NCI-H146 (cell line): ENCODE measurements around the gene IDUA.
"Not testable (repeated sequence)": the region's sequence is repeated elsewhere in the genome, so short reads cannot be mapped to it uniquely, and the experiment has no call there.

ENCODE experiments used
- DNase-seq: peaks from one replicate; lab custom pipeline; 2025; lab: John Stamatoyannopoulos, UW

IDUA gene

GRCh38 chr4:1046581-1047011, 59.8 kb downstream of the IDUA start:
- DNase-seq, result peak; percentile 65

GRCh38 chr4:1047106-1047975, 60.5 kb downstream of the IDUA start:
- no peak for DNase-seq

- DNase-seq, result no peak
Measured at GRCh38 chr4:1047976-1048772, 61.3 kb downstream of the IDUA start.

- DNase-seq, result no peak
Measured at GRCh38 chr4:1048773-1049590, 62.1 kb downstream of the IDUA start.

GRCh38 chr4:1049591-1049905, 62.7 kb downstream of the IDUA start:
- DNase-seq, result no peak

- no peak for DNase-seq
Measured at GRCh38 chr4:1050486-1051213, 63.8 kb downstream of the IDUA start.

GRCh38 chr4:1051472-1051871, 64.6 kb downstream of the IDUA start:
- no peak for DNase-seq

GRCh38 chr4:1052231-1052671, 65.4 kb downstream of the IDUA start:
- DNase-seq, result no peak

GRCh38 chr4:1053080-1053661, 66.3 kb downstream of the IDUA start:
- no peak for DNase-seq

- not testable (repeated sequence) for DNase-seq
Measured at GRCh38 chr4:1053891-1054290, 67.0 kb downstream of the IDUA start.
